EH (cell line): ENCODE data around the gene RELT.

ENCODE experiments used
- DNase-seq: peaks from one replicate; pipeline ENCODE4 v3.0.0-alpha.2; 2015; ENCODE audit warnings: low read depth

Gene RELT

DNA sequence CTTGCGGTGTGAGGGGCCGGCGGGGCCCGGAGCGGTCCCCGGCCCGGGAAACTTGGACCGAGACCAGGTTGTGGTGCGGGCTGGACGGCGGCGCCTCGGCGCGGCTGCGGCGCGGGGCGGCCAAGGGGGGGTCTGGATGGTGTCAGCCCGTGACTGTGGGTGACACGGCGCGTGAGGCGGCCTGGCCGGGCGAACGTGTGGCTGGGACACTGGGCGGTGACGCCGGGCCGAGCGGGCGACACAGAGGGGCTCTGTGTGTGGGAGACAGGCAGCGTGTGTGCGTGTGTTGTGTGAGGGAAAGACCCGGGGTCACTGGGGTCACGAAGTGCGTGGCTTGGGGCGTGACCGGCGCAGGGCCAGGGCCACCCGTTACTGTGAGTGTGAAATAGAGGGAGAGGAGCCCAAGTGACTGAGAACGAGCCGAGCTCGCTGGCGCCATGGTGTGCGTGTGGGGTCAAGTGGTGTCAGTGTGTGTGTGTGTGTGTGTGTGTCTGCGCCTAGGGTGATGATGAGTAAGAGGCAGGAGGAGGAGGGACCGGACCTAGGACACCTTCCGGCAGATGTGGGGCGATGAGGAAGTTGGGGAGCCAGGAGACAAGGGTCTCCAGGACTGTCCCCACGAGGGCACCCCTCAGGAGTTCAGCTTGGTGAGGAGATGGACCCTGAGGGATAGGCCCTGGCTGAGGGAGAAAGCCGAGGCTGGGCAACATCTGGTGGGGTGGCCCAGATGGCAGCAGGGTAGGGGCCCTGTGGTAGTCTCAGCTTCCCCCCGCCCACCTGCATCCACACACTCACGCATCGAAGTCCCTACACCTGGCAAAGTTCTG, 817 bp downstream of the RELT start:
- peak; percentile 83 for DNase-seq

DNA sequence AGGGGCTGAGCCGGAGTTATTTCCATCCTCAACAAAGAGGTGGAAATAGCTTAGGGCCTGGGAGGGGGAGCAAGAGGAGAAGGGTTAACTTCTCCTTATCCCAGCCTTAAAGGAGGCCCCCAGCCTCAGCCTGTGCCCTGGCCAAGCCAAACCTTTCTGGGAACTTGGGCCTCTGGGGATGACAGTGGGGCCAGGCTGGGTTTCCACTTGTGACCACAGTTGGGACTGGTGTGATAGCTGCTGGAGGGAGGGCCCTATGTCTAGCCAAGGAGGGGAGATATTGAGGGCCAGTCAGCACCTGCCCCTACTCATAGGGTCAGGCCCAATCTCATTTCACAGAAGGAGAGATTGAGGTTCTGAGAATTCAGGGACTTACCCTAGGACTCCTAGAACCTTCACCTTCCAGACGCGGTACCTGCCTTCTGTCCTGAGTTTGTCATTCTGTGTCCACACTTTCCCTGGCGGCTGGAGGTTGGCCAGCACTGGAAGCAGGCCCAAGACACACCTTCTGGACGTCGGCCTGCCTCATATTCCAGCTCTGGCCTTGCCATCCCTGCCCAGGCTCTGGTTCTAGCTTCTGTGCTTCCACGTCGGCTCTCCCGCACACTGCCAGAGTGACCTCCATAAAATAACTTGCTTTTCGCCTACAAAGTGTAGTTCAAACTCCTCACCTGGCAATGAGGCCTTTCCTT, 3.1 kb downstream of the RELT start:
- no peak for DNase-seq

DNA sequence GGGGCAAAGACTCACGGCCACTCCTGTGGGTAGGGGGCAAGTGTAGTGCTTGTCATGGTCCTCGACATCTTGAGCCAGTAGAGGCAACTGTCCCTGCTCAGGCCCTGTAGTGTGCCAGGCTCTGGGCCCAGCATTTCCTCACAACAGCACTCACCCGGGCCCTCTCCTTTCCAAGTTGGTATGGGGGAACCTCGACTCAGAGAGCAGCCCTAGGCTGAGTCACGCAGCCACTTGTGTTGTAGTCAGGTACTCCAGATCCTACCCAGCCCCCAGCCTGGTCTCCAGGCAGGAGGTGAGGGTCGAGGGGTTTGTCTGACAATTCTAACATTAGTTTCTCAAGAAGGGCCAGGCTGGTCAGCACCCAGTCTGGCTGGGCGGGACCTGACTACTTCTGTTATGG, 4.1 kb downstream of the RELT start:
- no peak for DNase-seq

DNA sequence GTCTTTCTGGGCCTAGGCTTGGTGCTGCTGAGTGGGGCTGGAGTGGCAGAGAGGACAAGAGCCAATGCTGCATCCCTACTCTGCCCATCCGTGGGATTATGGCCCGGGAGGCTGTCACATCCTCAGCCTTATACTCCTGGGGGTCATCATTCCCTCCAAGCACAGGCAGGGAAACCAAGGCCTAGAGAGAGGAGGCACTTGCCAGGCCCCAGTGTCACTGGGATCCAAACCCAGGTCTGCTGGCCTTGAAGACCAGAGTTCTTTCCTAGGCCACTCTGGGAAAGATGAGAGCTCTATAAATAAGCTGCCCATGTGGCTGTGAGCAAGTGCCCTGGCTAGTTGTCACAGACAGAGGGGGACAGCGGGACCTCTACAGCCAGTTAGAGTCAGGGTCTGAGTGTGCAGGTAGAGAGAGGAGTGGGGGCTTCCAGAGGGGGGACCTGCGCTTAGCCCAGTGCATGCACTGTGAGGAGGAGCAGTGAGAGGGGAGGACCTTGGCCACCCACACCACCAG, 4.8 kb downstream of the RELT start:
- DNase-seq = no peak

DNA sequence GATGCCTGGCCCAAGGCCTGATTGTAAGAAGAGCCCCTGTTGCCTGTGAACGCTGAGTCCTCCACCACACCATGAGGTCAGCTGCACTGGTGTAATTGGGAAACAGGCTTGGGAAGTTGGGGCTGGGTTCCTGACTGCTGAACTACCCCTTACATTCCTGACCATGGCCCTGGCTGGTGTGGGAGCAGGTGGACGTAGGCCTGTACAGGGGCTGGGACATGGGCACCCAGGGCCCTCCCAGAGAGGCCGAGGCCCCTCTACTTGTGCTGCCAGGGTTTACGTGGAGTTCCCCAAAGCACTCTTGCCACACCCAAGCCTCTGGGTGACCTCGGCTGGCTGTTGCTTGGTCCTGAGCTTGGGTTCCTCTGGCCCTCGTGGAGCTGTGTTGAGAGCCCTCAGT, 5.4 kb downstream of the RELT start:
- DNase-seq = no peak

DNA sequence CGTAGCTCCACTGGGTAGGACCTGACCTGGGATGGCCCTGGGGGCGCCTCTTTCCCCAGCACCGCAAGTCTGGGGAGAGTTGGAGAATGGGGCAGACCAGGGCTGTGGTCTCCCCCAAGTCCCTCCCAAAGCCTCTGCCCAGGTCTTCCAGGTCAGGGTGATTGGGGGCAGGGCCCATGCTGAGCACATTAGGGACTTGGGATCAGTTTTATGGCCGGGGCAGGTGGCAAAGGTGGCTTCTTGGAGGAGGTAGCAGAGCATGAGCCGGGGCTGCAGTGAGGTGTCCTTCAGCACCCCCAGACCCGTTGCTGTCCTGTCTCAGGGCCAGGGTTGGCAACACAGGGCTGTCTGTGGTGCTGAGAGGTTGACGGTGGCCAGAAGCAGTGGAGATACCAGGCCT, 6.0 kb downstream of the RELT start:
- no peak for DNase-seq

DNA sequence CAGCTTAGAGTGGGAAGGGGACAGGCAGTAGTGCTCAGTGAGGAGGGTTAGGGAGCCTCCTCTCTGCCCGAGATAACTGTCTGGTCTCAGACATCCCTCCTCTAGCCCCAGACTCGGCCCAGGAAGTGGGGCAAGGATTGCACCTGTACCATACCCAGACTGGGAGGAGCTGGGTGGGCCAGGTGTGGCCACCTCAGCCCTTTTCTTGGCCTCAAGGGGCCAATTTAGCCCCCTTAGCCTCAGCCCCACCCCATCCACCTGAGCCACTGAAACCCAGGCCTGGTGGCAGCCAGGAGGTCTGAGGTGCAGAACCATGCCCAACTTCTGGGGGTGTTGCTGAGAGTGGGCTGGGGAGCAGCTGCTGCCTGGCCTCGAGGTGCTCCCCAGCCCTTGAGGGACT, 6.5 kb downstream of the RELT start:
- no peak for DNase-seq

DNA sequence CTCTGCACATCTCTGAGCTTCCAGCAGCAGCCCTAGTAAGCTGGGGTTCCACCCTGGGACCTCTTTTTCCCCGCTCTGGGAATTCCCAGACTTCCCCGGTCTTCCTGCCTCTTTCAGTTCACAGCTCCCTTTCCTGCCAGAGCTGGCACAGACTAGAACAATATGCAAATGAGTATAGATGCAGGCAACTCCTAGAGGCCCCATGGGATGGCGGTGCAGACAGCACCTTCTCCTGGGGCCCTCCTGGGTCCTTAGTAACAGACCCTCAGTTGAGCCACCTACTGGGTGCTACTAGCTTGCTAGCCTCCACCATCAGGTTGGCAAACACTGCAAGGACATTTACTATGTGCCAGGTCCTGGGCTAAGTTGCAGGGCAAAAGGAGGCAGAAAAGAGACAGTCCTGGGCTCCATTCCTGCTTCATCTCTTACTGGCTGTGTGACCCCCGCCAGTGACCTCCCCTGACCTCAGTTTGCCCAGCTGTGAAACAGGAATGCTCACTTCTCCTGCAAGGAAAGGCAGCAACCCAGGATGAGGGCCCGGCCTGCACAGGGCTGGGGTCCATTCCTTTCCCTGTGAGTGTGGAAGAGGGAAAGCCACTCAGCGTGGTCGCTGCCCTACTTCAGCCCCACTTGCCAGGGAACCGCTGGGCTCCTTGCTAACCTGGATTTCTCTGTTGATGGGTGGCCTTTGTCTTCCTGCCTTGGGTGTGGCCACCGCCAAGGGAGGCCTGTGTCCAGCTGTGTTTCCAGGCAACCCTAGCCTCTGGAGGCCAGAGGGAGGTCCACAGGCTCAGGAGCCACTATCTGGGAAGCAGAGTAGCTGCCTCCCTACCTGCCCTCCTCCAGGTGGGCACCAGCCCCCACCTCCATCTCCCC, 7.3 kb downstream of the RELT start:
- DNase-seq = no peak

DNA sequence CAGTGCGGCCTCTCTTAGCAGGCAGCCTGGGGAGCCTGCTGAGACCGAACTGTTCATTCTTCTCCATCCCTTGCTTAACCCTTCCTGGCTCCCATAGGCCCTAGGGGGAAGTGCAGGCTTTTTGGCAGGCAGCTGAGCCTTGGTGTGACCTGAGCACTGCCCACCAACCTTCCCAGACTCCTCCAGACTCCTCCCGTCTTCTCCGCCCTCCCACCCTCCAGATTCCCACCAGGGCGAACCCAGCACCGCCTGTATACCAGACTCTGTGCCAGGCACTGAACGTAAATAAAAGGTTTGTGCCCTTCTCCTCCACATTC, 7.9 kb downstream of the RELT start:
- DNase-seq = no peak

DNA sequence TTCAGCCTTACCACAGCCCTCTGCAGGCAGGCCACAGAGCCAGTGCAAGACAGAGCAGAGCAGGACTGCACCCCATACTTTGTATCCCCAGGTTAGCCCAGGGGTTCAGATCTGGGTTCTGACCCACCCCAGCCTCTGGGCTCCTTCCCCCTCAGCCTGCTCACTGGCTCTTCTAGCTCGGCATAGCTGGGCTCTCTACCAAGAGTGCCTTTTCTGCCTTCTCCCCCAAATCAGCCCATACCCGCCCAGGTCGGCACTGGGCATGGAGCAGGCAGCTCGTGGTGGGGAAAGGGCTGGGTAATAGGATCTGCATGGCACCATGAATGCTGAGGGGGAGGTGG, 8.3 kb downstream of the RELT start:
- no peak for DNase-seq

DNA sequence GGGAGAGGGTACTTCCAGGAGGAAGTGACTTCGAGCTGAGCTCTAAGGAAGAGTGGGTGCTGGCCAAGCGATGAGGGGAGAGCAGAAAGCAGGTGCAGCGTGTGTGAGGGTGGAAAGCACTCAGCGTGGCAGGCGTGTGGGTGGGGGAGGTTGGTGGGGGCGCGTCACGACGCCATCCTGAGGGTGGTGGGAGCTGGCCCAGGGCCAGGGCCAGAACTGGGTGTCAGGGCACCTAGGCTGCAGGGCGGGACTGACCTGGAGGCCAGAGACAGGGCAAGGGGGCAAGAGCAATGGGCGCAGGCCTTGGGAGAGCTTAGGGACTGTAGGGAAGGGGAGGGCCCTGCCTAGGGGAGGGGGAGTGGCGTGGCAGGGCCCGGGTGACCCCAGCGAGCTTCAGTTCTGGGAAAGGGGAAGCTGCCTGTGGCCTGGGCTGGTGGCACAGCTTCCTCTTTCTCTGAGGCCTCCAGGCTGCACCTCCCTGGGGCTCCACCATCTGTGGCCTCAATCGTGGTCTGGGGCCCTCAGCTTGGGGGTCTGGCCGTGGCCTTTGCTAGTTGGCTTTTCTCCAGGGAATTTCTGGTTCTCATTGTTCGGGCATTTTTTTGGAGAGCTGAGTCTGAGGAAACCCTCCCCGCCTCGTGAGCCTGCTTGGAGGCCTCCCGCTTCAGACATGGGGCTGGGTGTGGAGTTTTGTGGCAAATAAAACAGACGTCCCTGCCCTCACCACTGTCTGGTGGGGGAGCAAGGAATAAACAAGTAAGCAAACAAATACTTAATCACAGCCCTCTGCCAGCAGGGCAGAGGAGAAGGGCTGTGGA, 8.9 kb downstream of the RELT start:
- no peak for DNase-seq

DNA sequence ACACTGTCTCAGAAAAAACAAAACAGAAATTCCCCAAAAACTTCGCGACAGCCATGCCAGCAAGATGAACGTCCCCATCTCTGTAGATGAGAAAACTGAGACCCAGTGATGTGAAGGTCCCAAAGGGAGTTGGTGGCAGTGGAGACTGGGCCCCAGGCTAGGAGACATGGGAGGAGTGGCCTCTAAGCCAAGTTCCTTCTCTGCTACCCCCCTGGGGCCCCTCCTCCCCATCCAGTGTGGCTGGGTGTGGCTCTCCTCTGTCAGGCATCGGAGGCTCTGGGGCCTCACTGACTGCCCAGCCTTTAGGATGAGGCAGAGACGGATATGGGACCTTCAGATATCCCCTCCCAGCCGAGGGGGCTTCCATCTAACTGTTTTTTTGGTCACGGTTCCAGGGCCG, 9.8 kb downstream of the RELT start:
- DNase-seq = no peak

DNA sequence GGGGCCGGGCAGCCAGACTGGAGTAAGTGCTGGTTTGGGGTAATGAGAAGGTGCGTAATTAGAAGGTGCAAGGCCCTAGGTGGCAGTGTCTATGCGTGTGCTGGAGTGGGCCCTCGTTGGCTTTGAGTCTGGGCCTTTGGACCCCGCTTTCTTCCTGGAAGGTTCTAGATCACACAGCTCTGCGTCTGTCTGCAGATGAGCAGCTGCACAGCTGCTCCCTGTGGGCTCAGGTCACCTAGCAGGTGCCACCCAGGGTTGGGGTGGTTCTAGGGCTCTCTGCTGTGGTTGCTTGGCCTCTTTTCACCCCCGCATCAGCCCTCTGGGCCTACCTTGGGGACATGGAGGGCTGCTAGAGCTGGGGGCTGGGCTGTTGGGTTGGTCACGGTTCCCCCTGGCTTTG, 10.3 kb downstream of the RELT start:
- DNase-seq = no peak

DNA sequence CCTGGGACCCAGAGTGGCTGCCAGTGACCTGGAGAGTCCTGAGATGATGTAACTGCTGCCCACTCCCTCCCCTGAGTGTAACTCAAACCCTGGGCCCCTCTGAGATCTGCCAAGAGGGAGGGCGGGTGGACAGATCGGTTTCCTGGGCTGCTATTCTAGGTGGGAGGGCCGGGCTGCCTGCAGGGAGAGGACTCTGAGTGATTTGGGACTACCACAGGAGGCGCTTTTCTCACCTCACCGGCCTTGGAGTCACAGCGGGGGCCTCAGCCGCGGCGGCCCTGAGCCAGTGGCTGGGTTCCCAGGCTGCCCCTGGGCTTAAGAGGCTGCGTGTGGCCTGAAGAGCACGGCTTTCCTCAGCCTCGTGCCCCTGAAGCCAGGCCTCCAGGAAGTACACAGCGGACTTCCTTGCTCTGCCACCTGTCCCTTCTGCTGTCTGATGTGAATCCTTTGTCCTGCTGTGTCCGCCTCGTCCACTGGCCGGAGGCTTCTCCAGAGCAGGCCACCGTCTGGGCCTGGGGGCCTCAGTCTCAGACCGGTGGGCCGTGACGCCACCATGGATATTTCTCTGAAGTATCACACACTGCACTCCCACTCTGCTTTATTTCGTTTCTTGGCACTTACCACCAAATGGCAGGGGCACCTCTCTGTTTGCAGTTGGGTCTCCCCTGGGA, 11.5 kb downstream of the RELT start:
- no peak for DNase-seq

DNA sequence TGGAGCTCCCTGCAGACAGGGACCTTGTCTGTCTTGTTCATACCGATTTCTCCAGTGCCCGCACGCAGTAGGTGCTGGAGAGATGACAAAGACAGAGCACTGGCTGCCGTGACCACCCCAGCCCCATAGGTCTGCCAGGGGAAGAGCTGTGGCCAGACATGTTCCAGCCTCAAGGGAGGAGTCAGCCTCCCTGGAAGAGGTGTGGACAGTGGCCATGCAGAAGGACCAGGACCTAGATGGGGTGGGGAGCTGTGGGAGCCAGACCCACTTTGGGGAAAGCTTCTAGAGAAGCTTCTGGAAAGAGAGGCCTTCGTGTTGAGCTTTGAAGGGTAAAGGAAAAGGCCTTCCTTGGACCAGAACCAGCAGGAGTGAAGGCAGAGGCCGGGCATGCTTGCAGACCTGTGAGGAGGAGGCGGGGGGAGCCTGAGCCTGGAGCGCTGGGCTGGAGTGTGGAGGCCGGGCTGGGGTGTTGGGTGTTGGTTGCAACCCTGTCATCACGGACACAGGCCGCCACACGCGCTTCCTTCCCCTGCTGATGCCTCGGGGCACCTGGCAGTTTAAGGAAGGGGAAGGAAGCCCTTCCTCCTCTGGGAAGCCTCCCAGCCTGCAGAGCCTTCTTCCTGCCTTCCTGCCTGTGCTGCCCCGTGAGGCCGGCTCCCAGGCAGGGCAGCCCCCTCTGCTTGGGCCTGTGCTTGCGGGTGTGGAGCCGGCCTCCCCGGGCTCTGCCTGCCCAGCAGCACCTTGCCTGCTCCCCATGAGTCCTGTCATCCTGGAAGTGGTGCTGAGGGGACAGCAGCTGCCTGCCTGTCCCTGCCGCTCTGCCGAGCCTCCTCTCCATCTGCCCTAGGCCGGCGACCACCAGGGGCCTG, 12.3 kb downstream of the RELT start:
- DNase-seq = peak; percentile 76

DNA sequence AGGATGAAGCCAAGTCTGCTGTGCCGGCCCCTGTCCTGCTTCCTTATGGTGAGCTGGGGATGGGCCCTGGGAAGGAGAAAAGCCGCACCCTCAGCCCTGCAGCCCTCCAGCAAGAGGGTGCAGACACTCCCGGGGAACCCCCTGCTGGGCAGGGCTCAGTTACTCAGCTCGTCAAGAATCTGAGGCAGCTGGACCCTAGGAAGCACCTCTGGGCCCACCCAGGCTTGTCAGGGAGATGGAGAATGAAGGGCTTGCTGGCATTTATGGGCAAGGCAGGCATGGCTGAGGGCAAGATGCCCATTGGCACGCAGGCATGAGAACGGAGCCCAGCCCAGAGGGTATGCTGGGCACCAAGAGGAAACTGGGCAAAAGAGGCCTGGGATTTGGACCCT, 12.9 kb downstream of the RELT start:
- DNase-seq = peak; percentile 48

DNA sequence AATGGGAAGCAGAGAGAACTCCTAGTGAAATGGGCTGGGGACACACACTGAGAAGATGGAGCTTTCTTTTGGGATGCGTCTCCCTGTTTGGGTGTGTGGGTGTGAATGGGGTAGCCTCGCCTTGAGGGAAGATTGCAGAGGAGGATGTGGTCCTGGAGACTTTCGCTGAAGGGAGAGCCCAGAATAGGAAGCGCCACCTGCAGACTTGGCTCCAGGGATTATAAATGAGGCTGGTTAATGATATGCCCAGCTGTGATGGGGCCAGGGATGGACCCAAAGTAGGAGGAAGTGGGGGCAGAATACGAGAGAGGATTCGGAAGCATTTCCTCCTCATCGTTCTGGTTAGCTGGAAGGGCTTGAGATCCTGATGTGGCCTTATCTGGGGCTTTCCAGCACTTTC, 13.7 kb downstream of the RELT start:
- DNase-seq = no peak

DNA sequence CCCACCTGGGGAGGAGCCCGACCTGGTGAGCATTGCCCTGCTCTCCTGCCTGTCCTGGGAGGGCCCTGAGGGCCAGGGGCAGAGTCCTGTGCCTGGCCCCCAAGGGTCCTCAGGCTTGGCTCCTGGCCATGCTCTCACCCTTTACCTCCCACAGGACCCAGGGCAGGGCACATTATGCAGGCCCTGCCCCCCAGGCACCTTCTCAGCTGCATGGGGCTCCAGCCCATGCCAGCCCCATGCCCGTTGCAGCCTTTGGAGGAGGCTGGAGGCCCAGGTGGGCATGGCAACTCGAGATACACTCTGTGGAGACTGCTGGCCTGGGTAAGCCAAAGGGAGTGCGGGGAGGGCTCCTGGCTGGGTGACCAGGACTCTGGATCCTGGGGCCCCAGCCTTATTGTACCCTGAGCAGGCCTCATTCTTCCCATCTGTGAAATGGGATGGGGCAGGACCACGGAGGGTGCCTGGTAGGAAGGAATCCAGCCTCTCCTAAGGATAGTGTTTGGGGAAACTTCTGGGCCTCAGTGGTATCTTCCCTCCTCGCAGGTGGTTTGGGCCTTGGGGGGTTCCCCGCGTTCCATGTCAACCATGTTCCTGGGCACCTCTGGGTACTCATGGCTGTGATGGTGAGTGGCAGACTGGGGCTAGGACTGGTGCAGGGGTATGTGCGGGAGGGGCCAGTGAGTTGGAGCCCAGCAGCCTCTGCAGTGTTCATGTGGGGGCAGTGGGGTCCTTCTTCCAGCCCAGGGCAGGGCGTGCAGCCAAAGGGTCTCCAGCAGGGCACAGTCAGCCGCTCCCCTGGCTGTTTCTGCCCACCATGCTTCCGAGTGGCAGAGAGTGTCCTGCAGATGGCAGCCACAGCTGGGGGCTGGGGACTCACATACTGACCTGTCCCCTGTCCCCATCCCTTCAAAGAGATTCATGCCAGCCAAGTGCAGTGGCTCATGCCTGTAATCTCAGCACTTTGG, 14.7 kb downstream of the RELT start:
- no peak for DNase-seq

DNA sequence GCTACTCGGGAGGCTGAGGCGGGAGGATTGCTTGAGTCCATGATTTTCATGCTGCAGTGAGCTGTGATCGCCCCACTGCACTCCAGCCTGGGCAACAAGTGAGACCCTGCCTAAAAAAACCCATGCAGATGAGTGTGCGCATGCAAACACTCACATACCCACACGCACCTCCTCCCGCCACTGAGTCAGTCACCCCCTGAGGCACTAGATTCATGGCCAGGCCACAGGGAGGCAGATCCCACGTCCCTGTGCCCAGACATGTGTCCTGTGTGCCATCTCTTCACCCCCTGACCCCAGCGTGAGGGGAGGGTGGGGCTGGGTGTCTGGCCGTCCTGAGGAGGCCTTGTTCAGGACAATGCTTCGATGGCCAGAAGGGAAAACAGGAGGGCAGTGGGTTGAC, 15.5 kb downstream of the RELT start:
- no peak for DNase-seq
